Activated CD8-positive, alpha-beta memory T cell treated with anti-CD3 and anti-CD28 coated beads for 36 hours (primary cell): Measurements from ENCODE around the gene NFKB2. TPM values are rescaled to one million over a fixed set of nuclear protein-coding genes. Genes with fewer than 3 reads are reported as not detected.

Source experiments
- CTCF ChIA-PET: fragments of 350-600 bp; sonication (Branson Sonifier 250); formaldehyde crosslinking; loops from one replicate; lab custom pipeline; 2021; ENCODE audit warnings: antibody characterized with exemption; lab: Charles Lee
- POLR2A ChIA-PET: fragments of 350-600 bp; sonication (Branson Sonifier 250); formaldehyde crosslinking; loops from one replicate; lab custom pipeline; 2021; ENCODE audit warnings: antibody characterized with exemption; lab: Charles Lee
- total RNA-seq, 2 experiments: library from RNA; stranded (reverse); gene quantifications; one replicate each; pipeline ENCODE4 v1.2.3, GENCODE V29; 2021

NFKB2 gene
- total RNA-seq, 2 experiments from 2014 or later = 272 to 279 TPM

- CTCF ChIA-PET = interaction anchor here (1.1 to 3.1 kb wide), 2 partner anchors 10 to 19 kb away, joined by 3 to 23 read pairs; partner anchors contain the start of gene FBXL15
- POLR2A ChIA-PET = no interaction called here
Measured at GRCh38 chr10:102402512-102402896, 7.0 kb downstream of the NFKB2 start.

GRCh38 chr10:102403115-102403514, 7.6 kb downstream of the NFKB2 start:
- CTCF ChIA-PET = interaction anchor here (0.6 to 3.1 kb wide), 4 partner anchors 9 to 260 kb away, joined by 3 to 23 read pairs (median 4); partner anchors contain the start of gene FBXL15
- POLR2A ChIA-PET = interaction anchor here (0.8 to 1.0 kb wide), 2 partner anchors 9 to 49 kb away, joined by 3 to 6 read pairs; partner anchors contain the start of gene C10orf95

GRCh38 chr10:102404361-102405107, 9.0 kb downstream of the NFKB2 start:
- ChIA-PET POLR2A (interaction anchor here (0.6 to 2.9 kb wide), 6 partner anchors 9 to 68 kb away, joined by 3 to 15 read pairs (median 5); partner anchors contain the start of genes C10orf95, FBXL15 and NFKB2), CTCF (interaction anchor here (0.6 to 3.1 kb wide), 5 partner anchors 10 to 1346 kb away, joined by 3 to 23 read pairs (median 3); partner anchors contain the start of gene FBXL15)

GRCh38 chr10:102405108-102405571, 9.6 kb downstream of the NFKB2 start:
- ChIA-PET POLR2A (interaction anchor here (0.8 to 2.9 kb wide), 4 partner anchors 10 to 57 kb away, joined by 3 to 15 read pairs (median 4); partner anchors contain the start of genes FBXL15 and NFKB2), CTCF (interaction anchor here (0.6 to 3.1 kb wide), 4 partner anchors 17 to 307 kb away, joined by 3 to 23 read pairs (median 3); partner anchors contain the start of gene FBXL15)

GRCh38 chr10:102405632-102406031, 10.1 kb downstream of the NFKB2 start:
- POLR2A ChIA-PET = interaction anchor here (0.8 to 2.9 kb wide), 4 partner anchors 11 to 56 kb away, joined by 3 to 15 read pairs (median 4); partner anchors contain the start of genes FBXL15 and NFKB2
- CTCF ChIA-PET = interaction anchor here (0.6 to 3.1 kb wide), 8 partner anchors 10 to 308 kb away, joined by 3 to 23 read pairs (median 3); partner anchors contain the start of genes FBXL15 and NFKB2

GRCh38 chr10:102406815-102407214, 11.3 kb downstream of the NFKB2 start:
- ChIA-PET POLR2A (interaction anchor here (0.6 to 2.9 kb wide), 6 partner anchors 9 to 42 kb away, joined by 3 to 15 read pairs (median 4); partner anchors contain the start of genes FBXL15 and NFKB2), CTCF (interaction anchor here (0.8 to 2.3 kb wide), 4 partner anchors 13 to 177 kb away, joined by 4 to 5 read pairs (median 4); no protein-coding TSS in a partner anchor)

GRCh38 chr10:102407425-102408130, 12.1 kb downstream of the NFKB2 start:
- ChIA-PET CTCF (interaction anchor here (0.6 to 2.3 kb wide), 3 partner anchors 8 to 14 kb away, joined by 3 to 5 read pairs (median 4); no protein-coding TSS in a partner anchor), POLR2A (interaction anchor here (0.6 to 1.2 kb wide), 3 partner anchors 12 to 270 kb away, joined by 3 to 9 read pairs (median 3); partner anchors contain the start of gene NFKB2)

GRCh38 chr10:102408131-102408727, 12.7 kb downstream of the NFKB2 start:
- POLR2A ChIA-PET = interaction anchor here (1.2 kb wide), 1 partner anchor 13 kb away, joined by 9 read pairs; the partner anchor contains the start of gene NFKB2
- CTCF ChIA-PET = interaction anchor here (2.3 kb wide), 1 partner anchor 14 kb away, joined by 5 read pairs; no protein-coding TSS in a partner anchor

- CTCF ChIA-PET = interaction anchor here (1.0 to 2.3 kb wide), 5 partner anchors 9 to 177 kb away, joined by 4 to 8 read pairs (median 5); partner anchors contain the start of gene FBXL15
- POLR2A ChIA-PET = interaction anchor here (0.6 to 0.8 kb wide), 2 partner anchors 9 to 45 kb away, joined by 3 to 7 read pairs; no protein-coding TSS in a partner anchor
Measured at GRCh38 chr10:102408728-102409603, 13.5 kb downstream of the NFKB2 start.

GRCh38 chr10:102409604-102410428, 14.3 kb downstream of the NFKB2 start:
- ChIA-PET CTCF (interaction anchor here (0.8 to 1.8 kb wide), 7 partner anchors 10 to 181 kb away, joined by 3 to 8 read pairs (median 4); partner anchors contain the start of genes CUEDC2 and FBXL15), POLR2A (interaction anchor here (0.6 to 2.1 kb wide), 3 partner anchors 9 to 44 kb away, joined by 3 to 7 read pairs (median 5); partner anchors contain the start of gene FBXL15)

GRCh38 chr10:102410429-102411073, 15.0 kb downstream of the NFKB2 start:
- ChIA-PET CTCF (interaction anchor here (0.6 to 1.8 kb wide), 9 partner anchors 10 to 278 kb away, joined by 3 to 8 read pairs (median 3); partner anchors contain the start of genes CUEDC2, FBXL15 and PPRC1), POLR2A (interaction anchor here (2.1 kb wide), 1 partner anchor 10 kb away, joined by 5 read pairs; the partner anchor contains the start of gene FBXL15)

- ChIA-PET POLR2A (interaction anchor here (0.8 to 2.1 kb wide), 3 partner anchors 8 to 16 kb away, joined by 3 to 5 read pairs (median 5); partner anchors contain the start of genes FBXL15 and NFKB2), CTCF (interaction anchor here (0.6 to 3.3 kb wide), 8 partner anchors 8 to 279 kb away, joined by 3 to 18 read pairs (median 3); partner anchors contain the start of genes CUEDC2, FBXL15 and PPRC1)
Measured at GRCh38 chr10:102411341-102412255, 16.1 kb downstream of the NFKB2 start.

GRCh38 chr10:102412293-102412692, 16.8 kb downstream of the NFKB2 start:
- POLR2A ChIA-PET = interaction anchor here (0.8 to 1.0 kb wide), 2 partner anchors 9 to 16 kb away, joined by 3 to 5 read pairs; partner anchors contain the start of gene NFKB2
- CTCF ChIA-PET = interaction anchor here (0.7 to 3.3 kb wide), 6 partner anchors 9 to 171 kb away, joined by 3 to 18 read pairs (median 3); no protein-coding TSS in a partner anchor
